Activated gamma-delta T cell treated with Interleukin-2 at 50 U/mL for 16 hours (primary cell): ENCODE measurements around the gene AK2.

Experiments
- DNase-seq: peaks from one replicate; pipeline ENCODE4 v3.0.0-alpha.2; 2020

Gene AK2

GRCh38 chr1:33021567-33022431 is 14.9 kb downstream of the AK2 start:
- no peak for DNase-seq

- DNase-seq = no peak
Observed at GRCh38 chr1:33018112-33018511, 18.6 kb downstream of the AK2 start.

GRCh38 chr1:33017175-33017574 is 19.5 kb downstream of the AK2 start:
- no peak for DNase-seq

- DNase-seq = no peak
Observed at GRCh38 chr1:33015216-33015615, 21.5 kb downstream of the AK2 start.

- DNase-seq = no peak
Observed at GRCh38 chr1:33014464-33015163, 22.1 kb downstream of the AK2 start.

GRCh38 chr1:33013791-33014190 is 22.9 kb downstream of the AK2 start:
- DNase-seq = no peak

GRCh38 chr1:33012165-33012564 is 24.5 kb downstream of the AK2 start:
- DNase-seq = no peak

- DNase-seq = no peak
Observed at GRCh38 chr1:33010932-33011731, 25.6 kb downstream of the AK2 start.

GRCh38 chr1:33009561-33009960 is 27.1 kb downstream of the AK2 start:
- DNase-seq = no peak

GRCh38 chr1:33008051-33008914 is 28.4 kb downstream of the AK2 start:
- DNase-seq = no peak

GRCh38 chr1:33007190-33008050 is 29.3 kb downstream of the AK2 start:
- no peak for DNase-seq

GRCh38 chr1:33005838-33006421 is 30.8 kb downstream of the AK2 start:
- DNase-seq = no peak

- no peak for DNase-seq
Observed at GRCh38 chr1:33005117-33005837, 31.4 kb downstream of the AK2 start.

- no peak for DNase-seq
Observed at GRCh38 chr1:33004613-33005012, 32.1 kb downstream of the AK2 start.

GRCh38 chr1:33003657-33004056 is 33.0 kb downstream of the AK2 start:
- no peak for DNase-seq

- DNase-seq = no peak
Observed at GRCh38 chr1:33002006-33002405, 34.7 kb downstream of the AK2 start.

- no peak for DNase-seq
Observed at GRCh38 chr1:33001282-33001681, 35.4 kb downstream of the AK2 start.

GRCh38 chr1:33000427-33001026 is 36.2 kb downstream of the AK2 start:
- no peak for DNase-seq

GRCh38 chr1:32998997-32999396 is 37.7 kb downstream of the AK2 start:
- DNase-seq = no peak

GRCh38 chr1:32998064-32998463 is 38.6 kb downstream of the AK2 start:
- DNase-seq = no peak
